Mucosa of stomach (tissue), 1 donor: ENCODE results near the gene PARD3.

Source experiments
- H3K27me3 ChIP-seq: one replicate; pipeline ENCODE4 v1.7.0; 2013; ENCODE audit warnings: mild to moderate bottlenecking, low read length; ENCODE audit not compliant: control insufficient read depth, insufficient read depth
- H3K36me3 ChIP-seq: one replicate; pipeline ENCODE4 v1.7.0; 2013; ENCODE audit warnings: low read length; ENCODE audit not compliant: control insufficient read depth, insufficient read depth
- H3K4me1 ChIP-seq: one replicate; pipeline ENCODE4 v1.7.0; 2013; ENCODE audit warnings: mild to moderate bottlenecking, low read length; ENCODE audit not compliant: control insufficient read depth, insufficient read depth
- H3K4me3 ChIP-seq: one replicate; pipeline ENCODE4 v1.7.0; 2013; ENCODE audit warnings: low read length
- H3K9ac ChIP-seq: one replicate; pipeline ENCODE4 v1.7.0; 2013; ENCODE audit warnings: mild to moderate bottlenecking, low read length, moderate library complexity
- H3K9me3 ChIP-seq: one replicate; pipeline ENCODE4 v1.7.0; 2013; ENCODE audit warnings: mild to moderate bottlenecking, low read length, moderate library complexity; ENCODE audit not compliant: control insufficient read depth
- donor health status: Pancreatic carcinoma.

The PARD3 gene

GRCh38 chr10:34244756-34245484 lies 570.2 kb downstream of the PARD3 start:
- no peak overlapping the region for H3K9ac ChIP-seq
- no peak overlapping the region for H3K4me3 ChIP-seq
- no peaks in the 10 kb centered on the region for H3K4me1 ChIP-seq

GRCh38 chr10:34241226-34242000 lies 573.7 kb downstream of the PARD3 start:
- no peaks in the 10 kb centered on the region for H3K27me3 ChIP-seq

More at GRCh38 chr10:34244756-34245484, 570.2 kb downstream of the PARD3 start:
- no peaks in the 10 kb centered on the region for H3K36me3 ChIP-seq
- no peaks in the 10 kb centered on the region for H3K27me3 ChIP-seq
- no peaks in the 10 kb centered on the region for H3K9me3 ChIP-seq

GRCh38 chr10:34240039-34240438 lies 575.1 kb downstream of the PARD3 start:
- no peak overlapping the region for H3K9ac ChIP-seq
- H3K36me3 ChIP-seq: no peaks in the 10 kb centered on the region
- no peaks in the 10 kb centered on the region for H3K9me3 ChIP-seq
- H3K27me3 ChIP-seq: no peaks in the 10 kb centered on the region
- no peaks in the 10 kb centered on the region for H3K4me1 ChIP-seq
- H3K4me3 ChIP-seq: no peak overlapping the region

More at GRCh38 chr10:34241226-34242000, 573.7 kb downstream of the PARD3 start:
- Histone ChIP-seq H3K36me3 (no peaks in the 10 kb centered on the region), H3K9me3 (no peaks in the 10 kb centered on the region), H3K4me3 (no peak overlapping the region), H3K4me1 (no peaks in the 10 kb centered on the region), H3K9ac (no peak overlapping the region)

- Histone ChIP-seq H3K4me3 (no peak overlapping the region), H3K27me3 (no peaks in the 10 kb centered on the region), H3K36me3 (no peaks in the 10 kb centered on the region), H3K9me3 (no peaks in the 10 kb centered on the region), H3K4me1 (no peaks in the 10 kb centered on the region), H3K9ac (no peak overlapping the region)
Observed at GRCh38 chr10:34237898-34238455, 577.1 kb downstream of the PARD3 start.

- Histone ChIP-seq H3K4me1 (no peaks in the 10 kb centered on the region), H3K36me3 (no peaks in the 10 kb centered on the region), H3K27me3 (no peaks in the 10 kb centered on the region), H3K4me3 (no peak overlapping the region), H3K9me3 (no peaks in the 10 kb centered on the region), H3K9ac (no peak overlapping the region)
Observed at GRCh38 chr10:34236931-34237330, 578.2 kb downstream of the PARD3 start.

GRCh38 chr10:34235164-34235832 lies 579.8 kb downstream of the PARD3 start:
- Histone ChIP-seq H3K36me3 (no peaks in the 10 kb centered on the region), H3K4me1 (peaks cover 3% of the 10 kb centered on the region), H3K4me3 (no peak overlapping the region), H3K9ac (no peak overlapping the region), H3K27me3 (no peaks in the 10 kb centered on the region), H3K9me3 (no peaks in the 10 kb centered on the region)

- Histone ChIP-seq H3K9ac (no peak overlapping the region), H3K27me3 (no peaks in the 10 kb centered on the region), H3K4me1 (peaks cover 3% of the 10 kb centered on the region), H3K36me3 (no peaks in the 10 kb centered on the region), H3K4me3 (no peak overlapping the region), H3K9me3 (no peaks in the 10 kb centered on the region)
Observed at GRCh38 chr10:34232481-34232880, 582.6 kb downstream of the PARD3 start.

- Histone ChIP-seq H3K9me3 (no peaks in the 10 kb centered on the region), H3K4me3 (no peak overlapping the region), H3K9ac (no peak overlapping the region), H3K27me3 (no peaks in the 10 kb centered on the region), H3K36me3 (no peaks in the 10 kb centered on the region), H3K4me1 (peaks cover 3% of the 10 kb centered on the region)
Observed at GRCh38 chr10:34231441-34232180, 583.5 kb downstream of the PARD3 start.

- Histone ChIP-seq H3K4me1 (peaks cover 3% of the 10 kb centered on the region), H3K4me3 (no peak overlapping the region), H3K27me3 (no peaks in the 10 kb centered on the region), H3K36me3 (no peaks in the 10 kb centered on the region), H3K9ac (no peak overlapping the region), H3K9me3 (no peaks in the 10 kb centered on the region)
Observed at GRCh38 chr10:34229917-34230316, 585.2 kb downstream of the PARD3 start.

- H3K4me3 ChIP-seq: no peak overlapping the region
- H3K27me3 ChIP-seq: no peaks in the 10 kb centered on the region
- H3K36me3 ChIP-seq: no peaks in the 10 kb centered on the region
- H3K9me3 ChIP-seq: no peaks in the 10 kb centered on the region
- no peak overlapping the region for H3K9ac ChIP-seq
- peaks cover 14% of the 10 kb centered on the region for H3K4me1 ChIP-seq
Observed at GRCh38 chr10:34228066-34228465, 587.0 kb downstream of the PARD3 start.

GRCh38 chr10:34224639-34225038 lies 590.5 kb downstream of the PARD3 start:
- no peaks in the 10 kb centered on the region for H3K36me3 ChIP-seq
- H3K9ac ChIP-seq: no peak overlapping the region
- H3K27me3 ChIP-seq: no peaks in the 10 kb centered on the region
- no peaks in the 10 kb centered on the region for H3K9me3 ChIP-seq
- no peak overlapping the region for H3K4me3 ChIP-seq
- H3K4me1 ChIP-seq: peaks cover 11% of the 10 kb centered on the region
